ENCODE data around the gene SCART1.
"Not testable (repeated sequence)": the region's sequence is repeated elsewhere in the genome, so short reads cannot be mapped to it uniquely, and the experiment has no call there.

SCART1 gene

DNA sequence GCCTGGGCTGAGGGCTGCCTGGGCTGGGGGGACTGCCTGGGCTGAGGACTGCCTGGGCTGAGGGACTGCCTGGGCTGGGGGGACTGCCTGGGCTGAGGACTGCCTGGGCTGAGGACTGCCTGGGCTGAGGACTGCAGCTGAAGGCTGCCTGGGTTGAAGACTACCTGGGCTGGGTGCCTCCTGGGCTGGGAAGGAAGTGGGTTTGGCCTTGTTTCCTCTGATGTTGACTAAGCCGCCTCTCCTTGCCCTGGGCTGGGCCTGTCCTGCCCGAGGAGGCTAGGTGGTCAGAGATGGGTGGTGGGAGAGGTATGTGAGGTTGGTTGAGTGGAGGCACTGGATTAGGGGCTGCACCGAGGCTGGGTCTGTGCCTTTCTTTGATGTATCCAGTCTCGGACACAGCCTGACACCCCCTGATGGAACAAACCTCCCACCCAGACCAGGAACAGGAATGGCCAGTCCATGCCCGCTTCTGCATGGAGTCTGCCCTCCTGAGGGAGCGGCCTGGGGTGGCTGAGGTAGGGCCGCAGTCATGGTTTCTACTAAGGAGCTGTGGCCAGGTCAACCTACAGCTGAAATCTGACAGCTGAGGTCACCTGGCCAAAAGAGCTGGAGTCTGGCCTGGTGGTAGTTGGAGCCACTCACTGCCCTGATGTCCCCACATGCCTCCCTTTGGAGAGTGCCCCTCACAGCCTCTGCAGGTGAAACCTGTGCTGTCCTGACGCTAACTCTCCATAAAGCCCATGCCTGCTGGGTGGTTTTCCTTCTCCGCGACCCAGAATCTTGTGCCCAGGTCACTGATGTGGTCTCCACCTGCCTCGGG is 22.3 kb downstream of the SCART1 start:
- DNase-seq = no peak

GRCh38 chr10:133476641-133476990 is 22.9 kb downstream of the SCART1 start:
- no peak for DNase-seq

GRCh38 chr10:133481086-133481643 is 27.4 kb downstream of the SCART1 start:
- no peak for DNase-seq

DNA sequence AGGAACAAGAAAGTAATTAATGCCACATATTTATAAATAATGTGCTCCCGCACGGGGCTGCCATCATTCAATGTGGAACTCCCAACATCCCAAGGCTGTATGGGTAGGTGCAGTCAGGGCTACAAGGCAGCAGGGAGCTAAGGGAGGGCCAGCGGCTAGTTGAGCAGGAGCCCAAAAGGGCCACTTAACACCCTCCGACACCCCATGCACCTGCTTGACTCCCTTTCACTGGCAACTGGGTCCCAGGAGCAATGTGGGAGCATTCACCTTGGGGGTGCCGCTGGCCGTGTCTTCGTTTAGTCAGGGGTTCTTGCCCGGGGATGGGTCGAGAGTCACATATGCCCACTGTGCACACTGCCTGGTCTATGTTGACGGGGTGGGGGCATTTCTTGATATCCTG is 27.9 kb downstream of the SCART1 start:
- DNase-seq = no peak

- DNase-seq = no peak
Measured at GRCh38 chr10:133484818-133485217, 31.1 kb downstream of the SCART1 start.

DNA sequence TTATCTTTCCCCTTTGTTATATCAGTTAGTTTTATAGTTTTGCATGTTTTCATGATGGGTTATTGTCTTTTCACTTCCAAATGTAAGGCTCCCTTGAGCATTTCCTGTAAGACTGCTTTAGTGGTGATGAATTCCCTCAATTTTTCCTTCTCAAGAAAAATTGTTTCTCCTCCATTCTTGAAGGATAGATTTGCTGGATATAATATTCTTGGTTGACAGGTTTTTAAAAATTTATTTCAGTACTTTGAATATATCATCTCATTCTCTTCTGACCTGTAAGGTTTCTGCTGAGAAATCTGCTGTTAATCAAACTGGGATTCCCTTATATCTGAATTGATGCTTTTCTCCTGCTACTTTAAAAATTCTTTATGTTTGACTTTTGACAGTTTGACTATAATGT is 33.3 kb downstream of the SCART1 start:
- no peak for DNase-seq

- DNase-seq = no peak
Measured at GRCh38 chr10:133488354-133488753, 34.6 kb downstream of the SCART1 start.

DNA sequence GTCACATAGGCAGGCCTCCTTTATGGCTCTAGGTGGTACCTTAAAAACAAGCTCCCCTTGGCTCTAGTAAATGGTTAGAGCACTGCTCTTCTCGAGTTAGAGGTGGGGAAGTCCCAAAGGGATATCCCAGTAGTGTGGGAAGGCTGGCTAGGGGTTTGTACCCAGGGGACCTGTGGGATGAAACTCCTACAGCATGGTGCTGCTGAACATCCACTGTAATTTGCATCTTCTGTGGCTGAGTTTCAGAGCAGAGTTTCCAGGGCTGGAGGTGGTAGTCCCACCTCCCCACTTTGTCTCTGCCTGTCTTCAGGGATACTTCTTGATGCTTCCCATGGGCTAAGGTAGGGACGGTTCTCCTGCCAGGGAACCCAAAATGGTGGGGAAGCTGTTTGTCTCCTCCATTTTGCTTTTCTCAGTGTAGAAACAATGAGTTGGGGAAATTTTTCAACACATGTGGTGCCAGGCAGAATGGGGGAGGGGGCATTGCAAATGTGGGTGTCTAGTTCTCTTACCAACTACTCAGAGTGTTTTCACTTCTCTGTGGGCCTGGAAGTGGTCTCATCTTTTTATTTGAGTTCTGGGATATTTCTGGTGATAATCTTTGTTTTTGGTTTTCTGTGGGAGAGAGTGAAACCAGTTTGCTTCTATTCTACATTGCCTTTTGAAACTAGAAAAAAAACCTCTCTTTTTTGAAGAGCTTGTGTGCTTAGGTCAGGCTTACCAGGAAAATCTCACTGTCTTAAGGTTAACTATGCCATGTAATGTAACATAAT is 36.3 kb downstream of the SCART1 start:
- peak; percentile 33 for DNase-seq

GRCh38 chr10:133493562-133493961 is 39.8 kb downstream of the SCART1 start:
- not testable (repeated sequence) for DNase-seq

- not testable (repeated sequence) for DNase-seq
Measured at GRCh38 chr10:133497363-133497762, 43.6 kb downstream of the SCART1 start.

DNA sequence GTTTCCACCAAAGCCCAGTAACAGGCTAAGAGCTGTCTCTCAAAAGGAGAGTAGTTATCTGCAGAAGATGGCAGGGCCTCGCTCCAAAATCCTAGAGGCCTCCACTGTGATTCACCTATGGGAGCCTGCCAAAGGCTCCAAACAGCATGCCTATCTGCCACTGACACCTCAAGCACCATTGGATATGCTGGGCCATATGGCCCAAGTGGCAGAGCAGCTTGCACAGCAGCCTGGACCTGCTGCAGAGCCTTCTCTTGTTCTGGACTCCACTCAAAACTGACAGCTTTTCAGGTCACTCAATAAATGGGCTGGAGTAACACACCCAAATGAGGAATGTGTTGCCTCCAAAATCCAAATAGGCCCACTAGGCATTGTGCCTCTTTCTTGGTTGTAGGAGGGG is 45.4 kb downstream of the SCART1 start:
- DNase-seq = not testable (repeated sequence)

DNA sequence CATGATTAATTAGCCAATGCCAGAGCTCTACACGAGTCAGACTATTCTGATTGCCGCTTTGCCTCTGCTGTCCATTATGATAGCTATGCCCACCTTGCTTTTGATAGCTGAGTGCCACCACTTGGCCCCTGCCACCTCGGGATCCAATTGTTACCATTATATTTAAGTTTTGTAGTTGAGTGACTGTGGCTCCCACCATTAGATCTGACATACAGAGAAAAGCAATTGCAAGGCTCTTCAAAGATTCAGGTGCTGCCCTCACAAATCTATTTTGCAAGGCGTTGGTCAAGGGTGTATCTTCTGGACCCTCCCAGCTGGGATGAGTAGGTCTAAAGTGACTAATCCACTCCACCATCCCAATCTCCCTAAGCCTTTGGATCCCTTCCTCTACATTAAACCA is 47.2 kb downstream of the SCART1 start:
- not testable (repeated sequence) for DNase-seq

DNA sequence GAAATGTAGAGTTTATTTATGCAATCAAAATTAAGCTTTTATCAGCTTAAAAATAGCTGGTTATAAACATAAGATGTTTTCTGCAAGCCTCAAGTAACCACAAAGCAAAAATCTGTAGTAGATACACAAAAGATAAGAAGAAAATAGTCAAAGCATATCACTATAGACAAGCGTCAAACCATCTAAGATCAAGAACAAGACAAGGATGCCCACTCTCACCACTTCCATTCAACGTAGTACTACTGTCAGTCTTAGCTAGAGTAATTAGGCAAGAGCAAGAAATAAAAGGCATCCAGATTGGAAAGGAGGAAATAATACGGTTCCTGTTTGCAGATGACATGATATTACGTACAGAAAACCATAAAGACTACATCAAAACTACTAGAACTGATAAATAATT is 56.0 kb downstream of the SCART1 start:
- no peak for DNase-seq

GRCh38 chr10:133511408-133511807 is 57.7 kb downstream of the SCART1 start:
- no peak for DNase-seq

DNA sequence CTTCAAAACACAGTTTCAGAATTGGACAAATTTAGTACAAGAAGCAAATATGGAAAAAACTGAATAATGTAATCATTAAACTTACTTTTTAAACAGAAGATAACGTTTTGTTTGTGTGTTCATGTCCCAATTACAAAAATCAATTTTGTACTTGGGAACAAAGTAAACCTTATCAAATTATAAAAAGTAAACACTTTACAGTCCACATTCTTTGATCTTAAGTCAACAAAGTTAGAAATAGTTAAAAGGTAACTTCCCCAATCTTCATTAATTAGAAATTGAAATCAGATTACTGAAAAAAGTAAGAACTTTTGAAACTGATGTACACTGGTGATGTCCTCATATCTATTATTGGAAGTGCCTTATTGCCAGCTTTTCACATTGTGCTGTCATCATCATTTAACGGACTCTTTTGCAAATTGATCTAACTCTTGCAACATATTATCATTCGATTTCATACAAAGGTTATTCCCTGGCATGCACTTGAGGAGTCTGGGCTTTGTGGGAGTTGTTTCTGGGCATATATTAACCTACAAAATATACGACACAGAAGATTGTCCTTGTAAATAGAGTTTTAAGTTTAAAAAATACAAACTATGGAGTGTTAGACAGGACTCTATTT is 58.3 kb downstream of the SCART1 start:
- DNase-seq = no peak

GRCh38 chr10:133515471-133515870 is 61.7 kb downstream of the SCART1 start:
- no peak for DNase-seq

DNA sequence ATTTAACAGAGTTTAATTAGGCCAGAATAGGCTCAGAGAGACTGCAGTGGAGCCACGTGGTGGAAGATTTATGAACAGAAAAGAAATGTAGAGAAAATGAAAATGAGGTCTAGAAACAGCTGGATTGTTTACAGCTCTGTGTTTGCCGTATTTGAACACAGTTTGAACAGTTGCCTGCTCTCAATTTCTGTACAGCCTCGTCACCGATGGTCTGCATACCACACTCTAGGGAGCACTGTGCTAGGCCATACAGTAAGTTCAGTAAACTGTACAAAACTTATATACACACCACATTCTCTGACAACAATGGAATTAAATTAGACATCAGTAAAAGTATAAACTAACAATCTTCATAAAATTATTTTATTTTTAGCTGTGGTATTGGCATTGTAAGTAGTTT is 62.3 kb downstream of the SCART1 start:
- no peak for DNase-seq

DNA sequence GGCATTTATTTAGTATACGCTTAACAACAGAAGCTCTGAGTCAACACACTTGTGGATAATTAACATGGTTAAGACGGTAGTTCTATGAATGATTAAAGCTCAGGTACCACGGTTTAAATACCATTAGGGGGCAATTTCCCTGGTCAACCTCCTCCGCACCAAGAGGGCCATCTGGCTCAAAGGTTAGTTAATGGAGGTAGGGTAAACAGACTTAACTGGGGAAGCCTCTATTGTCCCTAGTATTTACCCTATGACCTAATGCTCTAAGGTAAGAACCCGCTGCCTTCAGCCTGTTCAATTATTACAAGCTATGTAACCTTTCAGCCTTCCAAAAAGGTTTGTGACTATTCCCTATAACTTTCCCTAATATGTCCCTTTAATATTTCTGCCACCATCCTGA is 64.8 kb downstream of the SCART1 start:
- DNase-seq = not testable (repeated sequence)

All from stimulated activated CD4-positive, alpha-beta T cell treated with anti-CD3 and anti-CD28 coated beads, Interleukin-15, amount 100 ng/mL, for 24 hours (primary cell).